GM19238 (cell line): ENCODE measurements around the gene MDFIC2.
"Not testable (repeated sequence)": the region's sequence is repeated elsewhere in the genome, so short reads cannot be mapped to it uniquely, and the experiment has no call there.

Source experiments
- DNase-seq: peaks from one replicate; pipeline ENCODE4 v3.0.0; 2011; ENCODE audit warnings: low spot score; ENCODE audit not compliant: insufficient read length

Gene MDFIC2

GRCh38 chr3:70261283-70261682, 51.2 kb downstream of the MDFIC2 start:
- no peak for DNase-seq

DNA sequence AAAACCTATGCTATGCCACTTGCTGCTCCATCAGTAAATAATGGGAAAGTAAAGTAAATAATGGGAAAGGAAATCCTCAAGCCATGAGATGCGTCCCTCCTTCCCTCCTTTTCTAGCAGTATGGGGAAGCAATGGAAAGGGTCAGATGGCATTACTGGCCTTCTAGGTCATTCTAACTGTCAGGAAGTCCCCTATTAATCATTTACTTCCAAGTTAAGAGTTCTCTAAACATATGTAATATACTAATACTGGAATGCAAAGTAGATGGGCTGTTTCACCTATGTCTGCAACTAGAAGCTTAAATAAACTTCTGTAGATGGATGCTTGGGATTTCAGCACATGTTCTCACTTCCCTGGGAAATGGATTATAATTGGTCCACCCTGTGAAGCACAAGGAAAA, 55.9 kb downstream of the MDFIC2 start:
- DNase-seq: no peak

GRCh38 chr3:70250492-70250891, 61.9 kb downstream of the MDFIC2 start:
- no peak for DNase-seq

- no peak for DNase-seq
Measured at GRCh38 chr3:70249509-70250160, 62.8 kb downstream of the MDFIC2 start.

DNA sequence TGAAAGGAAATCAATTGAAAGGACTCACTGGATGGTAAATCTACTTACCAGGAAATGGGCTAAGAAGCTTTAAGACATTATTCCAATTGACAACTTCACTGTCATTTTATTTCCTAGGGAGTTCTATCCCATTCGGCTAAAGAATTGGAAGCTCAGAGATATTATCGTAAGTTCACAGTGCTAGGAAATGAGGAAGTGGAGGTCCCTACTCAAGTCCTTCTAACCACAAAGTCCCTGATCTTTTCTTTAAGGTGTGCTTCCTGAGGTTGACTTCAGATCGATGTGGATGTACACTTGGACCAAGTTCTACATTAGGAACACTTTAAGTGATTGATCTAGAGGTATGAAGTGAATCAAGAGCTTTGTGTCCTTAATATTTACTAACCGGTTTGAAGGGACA, 63.6 kb downstream of the MDFIC2 start:
- DNase-seq: no peak

GRCh38 chr3:70247955-70248354, 64.5 kb downstream of the MDFIC2 start:
- no peak for DNase-seq

GRCh38 chr3:70245746-70246525, 66.5 kb downstream of the MDFIC2 start:
- DNase-seq: no peak

DNA sequence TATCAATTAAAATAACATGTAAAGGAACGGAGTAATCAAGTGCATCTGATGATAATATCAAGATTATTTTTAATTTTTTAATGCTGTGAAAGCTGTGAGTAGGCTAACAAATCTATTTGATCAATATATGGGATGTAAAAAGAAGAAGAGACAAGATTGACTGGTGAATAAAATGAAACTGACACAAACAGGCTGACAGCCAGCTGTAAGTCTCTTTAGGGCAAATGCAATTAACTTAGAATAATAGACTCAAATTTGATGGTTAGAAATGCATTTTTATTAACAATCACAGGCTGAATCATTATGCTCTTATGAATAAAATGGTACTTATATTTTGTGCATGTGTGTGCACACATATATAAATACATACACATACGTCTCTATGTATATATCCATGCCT, 68.0 kb downstream of the MDFIC2 start:
- no peak for DNase-seq

DNA sequence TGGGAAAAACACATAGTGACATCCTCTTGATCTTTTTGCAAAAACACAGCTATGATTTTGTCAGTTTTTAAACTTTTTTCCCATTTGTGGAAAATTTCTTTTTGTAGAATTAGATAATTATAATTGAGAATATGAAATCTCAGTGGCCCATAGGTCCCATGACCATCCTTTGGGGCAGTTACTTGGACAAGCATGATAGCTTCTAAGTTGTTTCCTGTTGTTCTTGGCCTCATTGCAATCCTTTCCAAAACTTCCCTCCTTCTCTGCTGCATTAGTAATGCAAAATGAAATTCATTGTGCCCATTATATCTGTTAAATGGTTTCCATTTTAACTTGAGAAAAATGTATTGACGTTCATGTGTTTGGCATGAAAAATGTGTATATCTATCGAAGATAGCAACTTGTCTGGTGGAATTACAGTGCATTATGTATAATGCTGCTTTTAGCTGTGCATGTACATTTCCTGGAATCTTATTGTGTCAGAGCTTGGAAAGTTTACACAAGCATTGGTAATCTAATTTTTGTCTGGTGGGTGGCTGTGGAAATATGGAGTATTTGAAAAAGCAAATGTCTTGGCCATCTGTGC, 70.0 kb downstream of the MDFIC2 start:
- DNase-seq: no peak

DNA sequence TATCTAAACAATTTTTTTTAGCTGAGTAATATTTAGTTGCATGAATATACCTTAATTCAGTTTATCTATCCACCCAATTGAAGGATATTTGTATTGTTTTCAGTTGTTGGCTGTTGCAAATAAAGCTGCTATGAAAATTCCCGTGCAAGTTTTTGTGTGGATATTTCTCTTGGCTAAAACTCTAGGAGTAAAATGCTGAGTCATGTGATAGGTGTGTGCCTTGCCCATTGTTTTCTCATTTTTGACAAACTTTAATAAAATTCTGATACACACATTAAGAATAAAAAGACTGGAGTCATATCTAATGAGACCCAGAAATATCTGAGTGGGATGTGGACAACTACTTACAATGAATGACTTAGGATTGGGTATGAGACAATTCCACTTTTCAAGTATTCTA, 78.6 kb downstream of the MDFIC2 start:
- no peak for DNase-seq

- DNase-seq: no peak
Measured at GRCh38 chr3:70233112-70233511, 79.3 kb downstream of the MDFIC2 start.

GRCh38 chr3:70231266-70231701, 81.2 kb downstream of the MDFIC2 start:
- DNase-seq: no peak

DNA sequence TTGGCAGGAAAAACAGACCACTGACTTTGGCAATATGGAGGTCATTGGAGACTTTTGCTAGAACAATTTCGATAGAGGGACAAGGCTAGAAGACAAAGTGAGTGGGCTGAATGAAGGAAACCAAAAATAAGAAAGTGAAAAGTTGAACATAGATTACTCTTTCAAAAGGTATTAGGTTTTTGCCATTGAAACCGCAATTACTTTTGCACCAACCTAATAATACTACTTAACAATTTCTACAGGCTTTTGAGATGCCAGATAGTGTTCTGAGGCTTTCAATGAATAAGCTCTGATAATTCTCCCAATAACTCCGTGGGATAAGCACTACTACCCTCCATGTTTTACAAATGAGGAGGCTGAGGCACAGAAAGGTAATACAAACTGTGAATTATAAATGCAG, 85.0 kb downstream of the MDFIC2 start:
- DNase-seq: no peak

DNA sequence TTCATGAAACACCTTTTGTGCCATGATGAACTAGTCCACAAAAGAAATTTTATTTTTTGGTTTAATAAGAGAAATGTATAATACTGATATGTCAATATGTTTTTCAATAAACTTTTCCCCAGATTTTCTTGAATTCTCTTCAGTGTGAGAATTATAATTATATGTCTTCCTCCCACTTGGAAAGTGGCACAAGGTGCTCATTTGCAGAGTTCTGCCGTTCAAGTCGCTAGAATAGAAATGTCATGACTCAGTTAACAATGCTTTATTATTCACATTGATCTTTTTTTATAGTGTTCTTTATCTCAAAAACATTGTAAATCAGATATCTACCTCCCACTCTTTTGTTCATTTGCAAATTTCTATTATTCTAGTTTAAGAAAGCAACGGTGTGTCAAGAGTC, 87.3 kb downstream of the MDFIC2 start:
- no peak for DNase-seq

DNA sequence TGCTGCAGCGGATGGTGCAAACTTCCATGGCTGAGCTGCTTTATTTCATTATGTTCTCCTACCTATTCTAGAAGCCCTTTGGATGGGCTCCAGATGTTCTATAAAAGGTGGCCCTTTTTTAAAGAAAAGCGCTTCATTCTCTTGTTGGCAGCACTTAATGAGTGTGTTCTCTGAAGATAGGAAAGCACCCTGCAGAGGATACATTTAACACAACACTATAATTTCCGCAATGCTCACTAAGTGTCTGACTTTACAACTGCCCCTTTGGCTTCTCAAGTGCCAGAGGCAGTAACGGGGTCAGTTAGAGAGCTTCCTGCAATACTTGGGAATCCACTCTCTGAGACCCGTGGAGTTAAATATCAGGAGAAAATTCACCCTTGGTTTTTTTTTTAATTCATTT, 88.1 kb downstream of the MDFIC2 start:
- DNase-seq: no peak

GRCh38 chr3:70218471-70218870, 94.0 kb downstream of the MDFIC2 start:
- no peak for DNase-seq

- DNase-seq: not testable (repeated sequence)
Measured at GRCh38 chr3:70211274-70211673, 101.2 kb downstream of the MDFIC2 start.

GRCh38 chr3:70201975-70202374, 110.5 kb downstream of the MDFIC2 start:
- no peak for DNase-seq

DNA sequence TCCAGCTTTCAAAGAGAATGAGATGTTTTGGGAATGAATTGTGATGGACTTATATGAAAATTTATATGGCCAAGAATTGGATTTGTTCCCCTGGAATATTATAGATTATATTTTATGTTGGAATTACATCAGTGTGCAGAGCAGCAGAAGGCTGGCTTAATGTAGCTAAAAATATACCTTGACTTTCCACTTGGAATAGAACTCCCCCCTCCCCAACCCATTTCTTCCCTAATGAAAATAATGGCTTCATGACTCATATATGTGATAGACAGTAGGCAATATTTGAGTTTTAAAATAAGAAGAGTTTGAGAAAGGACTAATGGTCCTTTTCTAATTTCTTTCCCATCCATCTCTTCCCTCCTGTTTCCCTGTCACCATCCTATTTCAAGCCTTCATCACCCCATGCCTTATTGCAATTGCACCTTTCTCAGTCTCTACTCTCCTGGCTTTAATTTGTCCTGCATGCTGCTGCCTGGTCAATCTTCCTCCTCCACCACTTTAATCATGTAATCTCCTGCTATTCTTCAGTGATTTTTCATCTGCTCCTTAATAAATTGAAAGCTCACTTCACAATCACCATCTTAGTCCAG, 122.5 kb downstream of the MDFIC2 start:
- no peak for DNase-seq

DNA sequence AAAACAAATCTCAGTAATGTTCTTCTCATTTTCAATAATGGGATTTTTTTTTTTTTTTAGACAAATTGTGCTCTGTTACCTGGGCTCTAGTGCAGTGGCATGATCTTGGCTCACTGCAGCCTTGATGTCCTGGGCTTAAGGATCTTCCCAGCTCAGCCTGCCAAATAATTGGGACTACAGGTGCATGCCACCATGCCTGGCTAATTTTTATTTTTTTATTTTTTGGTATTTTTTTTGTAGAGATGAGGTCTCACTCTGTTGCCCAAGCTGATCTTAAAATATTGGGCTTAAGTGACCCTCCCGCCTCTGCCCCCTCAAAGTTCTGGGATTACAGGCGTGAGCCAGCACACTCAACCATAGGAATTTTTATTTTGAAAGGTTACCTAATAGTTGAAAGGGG, 126.2 kb downstream of the MDFIC2 start:
- DNase-seq: no peak

- DNase-seq: no peak
Measured at GRCh38 chr3:70185661-70186060, 126.8 kb downstream of the MDFIC2 start.

- DNase-seq: no peak
Measured at GRCh38 chr3:70183781-70184504, 128.5 kb downstream of the MDFIC2 start.
